ENCODE results near the gene TTLL10.

TTLL10 gene

GRCh38 chr1:1239614-1240347 lies 66.1 kb downstream of the TTLL10 start:
- DNase-seq, result no peak
- TF ChIP-seq GATA1 (IDR thresholded peaks at IDR 0.05; ENCODE audit: low read depth, low read length), result no peak
- no peak for TF ChIP-seq POLR2A (IDR thresholded peaks at IDR 0.05; ENCODE audit: low read length)

DNA sequence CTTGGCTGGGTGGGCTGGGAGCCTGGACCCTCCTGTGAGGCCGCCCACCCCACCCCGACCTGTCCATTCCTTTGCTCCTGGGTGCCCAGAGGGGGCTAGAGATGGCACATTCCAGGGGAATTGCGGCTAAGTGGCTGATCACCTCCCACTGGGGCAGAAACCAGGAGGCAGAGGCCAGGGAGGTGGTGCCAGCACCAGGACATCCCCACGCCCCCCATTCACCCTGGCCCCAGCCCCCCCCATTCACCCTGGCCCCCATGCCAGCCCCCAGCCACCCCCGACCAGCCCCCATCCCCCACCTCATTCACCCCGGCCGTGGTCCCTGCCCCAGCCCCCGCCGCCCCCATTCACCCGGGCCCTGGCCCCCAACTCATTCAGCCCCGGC lies 66.7 kb downstream of the TTLL10 start:
- DNase-seq, result no peak
- TF ChIP-seq GATA1 (IDR thresholded peaks at IDR 0.05; ENCODE audit: low read depth, low read length) (no peak), POLR2A (IDR thresholded peaks at IDR 0.05; ENCODE audit: low read length) (no peak)

DNA sequence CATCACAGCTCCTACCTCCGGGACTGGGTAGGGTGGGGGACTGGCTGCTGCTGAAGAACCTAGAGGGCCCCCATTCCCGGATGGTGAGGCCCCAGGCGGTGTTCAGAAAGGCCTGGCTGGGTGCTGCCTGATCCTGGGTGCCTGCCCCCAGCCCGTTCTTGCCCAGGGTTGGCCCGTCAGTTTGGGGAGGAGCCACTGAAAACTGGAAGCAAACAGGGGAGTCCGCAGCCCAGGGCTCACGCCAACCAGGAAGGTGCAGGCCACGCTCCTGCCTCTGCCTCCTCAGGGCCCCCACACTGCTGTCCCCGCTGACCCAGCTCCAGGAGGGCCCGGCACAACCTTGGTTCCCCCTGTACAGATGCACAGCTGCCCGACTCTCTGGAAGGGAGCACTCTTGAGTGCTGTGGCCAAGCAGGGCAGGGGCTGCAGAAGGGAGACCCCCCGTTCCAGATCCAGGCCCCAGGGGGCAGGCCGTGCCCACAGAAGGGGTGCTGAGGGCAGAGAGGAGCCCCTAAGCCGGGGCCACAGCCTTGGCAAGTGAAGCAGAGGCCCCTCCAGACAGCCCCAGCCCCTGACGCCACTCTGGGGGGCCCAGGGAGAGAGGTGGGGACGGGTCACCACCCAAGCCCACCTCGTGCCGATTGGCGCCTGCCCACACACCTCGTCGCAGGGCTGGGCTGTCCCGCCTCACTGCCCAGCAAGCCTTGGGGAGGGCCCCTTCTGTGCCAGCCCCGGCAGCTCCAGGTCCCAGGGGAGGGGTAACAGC lies 67.3 kb downstream of the TTLL10 start:
- no peak for DNase-seq
- no peak for TF ChIP-seq GATA1 (IDR thresholded peaks at IDR 0.05; ENCODE audit: low read depth, low read length)
- TF ChIP-seq POLR2A (IDR thresholded peaks at IDR 0.05; ENCODE audit: low read length), result no peak

- DNase-seq, result no peak
- TF ChIP-seq POLR2A (IDR thresholded peaks at IDR 0.05; ENCODE audit: low read length), result no peak
- TF ChIP-seq GATA1 (IDR thresholded peaks at IDR 0.05; ENCODE audit: low read depth, low read length), result no peak
These were observed 68.0 kb downstream of the TTLL10 start for GRCh38 chr1:1241588-1242219.

- no peak for DNase-seq
- TF ChIP-seq GATA1 (IDR thresholded peaks at IDR 0.05; ENCODE audit: low read depth, low read length) (no peak), POLR2A (IDR thresholded peaks at IDR 0.05; ENCODE audit: low read length) (no peak)
These were observed 69.0 kb downstream of the TTLL10 start for GRCh38 chr1:1242461-1243265.

DNA sequence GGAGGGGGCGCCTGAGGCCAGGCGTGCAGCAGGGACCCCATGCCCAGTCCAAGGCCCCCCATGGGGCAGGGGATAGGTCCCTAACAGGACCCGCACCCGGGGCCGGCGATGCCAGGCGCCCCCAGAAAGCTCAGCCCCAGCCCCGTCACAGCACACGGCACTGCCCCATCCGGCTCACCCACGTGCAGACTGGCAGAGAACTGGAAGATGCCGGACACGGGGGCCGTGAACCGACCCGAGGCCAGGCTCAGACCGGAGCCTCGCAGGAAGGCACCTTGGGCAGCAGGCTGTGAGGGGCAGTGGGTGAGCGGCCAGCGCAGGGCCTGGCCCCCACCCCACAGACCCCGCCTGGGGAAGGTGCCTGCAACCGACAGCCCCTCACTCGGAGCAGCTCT lies 69.6 kb downstream of the TTLL10 start:
- no peak for TF ChIP-seq POLR2A (IDR thresholded peaks at IDR 0.05; ENCODE audit: low read length)
- no peak for TF ChIP-seq GATA1 (IDR thresholded peaks at IDR 0.05; ENCODE audit: low read depth, low read length)
- DNase-seq, result no peak

DNA sequence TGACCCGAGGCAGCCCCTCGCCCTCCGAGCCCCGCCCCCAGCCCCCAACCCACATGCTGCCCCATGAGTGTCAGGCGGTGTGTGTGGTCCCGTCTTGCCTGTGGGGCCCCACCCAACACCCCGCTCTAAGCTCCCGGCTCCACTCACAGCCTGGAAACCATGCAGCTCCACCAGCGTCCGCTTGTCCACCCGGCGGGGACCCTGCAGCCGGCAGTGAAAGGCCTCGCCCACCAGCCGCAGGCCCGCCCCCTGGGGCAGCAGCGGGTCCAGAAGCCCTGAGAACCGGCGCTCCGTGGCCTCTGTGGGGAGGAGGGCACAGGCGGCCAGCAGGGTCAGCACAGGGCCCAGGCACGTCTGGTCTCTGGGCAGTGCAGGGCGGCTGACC lies 70.1 kb downstream of the TTLL10 start:
- DNase-seq, result no peak
- no peak for TF ChIP-seq POLR2A (IDR thresholded peaks at IDR 0.05; ENCODE audit: low read length)
- no peak for TF ChIP-seq GATA1 (IDR thresholded peaks at IDR 0.05; ENCODE audit: low read depth, low read length)

GRCh38 chr1:1244192-1244811 lies 70.6 kb downstream of the TTLL10 start:
- no peak for DNase-seq
- TF ChIP-seq GATA1 (IDR thresholded peaks at IDR 0.05; ENCODE audit: low read depth, low read length) (no peak), POLR2A (IDR thresholded peaks at IDR 0.05; ENCODE audit: low read length) (no peak)

DNA sequence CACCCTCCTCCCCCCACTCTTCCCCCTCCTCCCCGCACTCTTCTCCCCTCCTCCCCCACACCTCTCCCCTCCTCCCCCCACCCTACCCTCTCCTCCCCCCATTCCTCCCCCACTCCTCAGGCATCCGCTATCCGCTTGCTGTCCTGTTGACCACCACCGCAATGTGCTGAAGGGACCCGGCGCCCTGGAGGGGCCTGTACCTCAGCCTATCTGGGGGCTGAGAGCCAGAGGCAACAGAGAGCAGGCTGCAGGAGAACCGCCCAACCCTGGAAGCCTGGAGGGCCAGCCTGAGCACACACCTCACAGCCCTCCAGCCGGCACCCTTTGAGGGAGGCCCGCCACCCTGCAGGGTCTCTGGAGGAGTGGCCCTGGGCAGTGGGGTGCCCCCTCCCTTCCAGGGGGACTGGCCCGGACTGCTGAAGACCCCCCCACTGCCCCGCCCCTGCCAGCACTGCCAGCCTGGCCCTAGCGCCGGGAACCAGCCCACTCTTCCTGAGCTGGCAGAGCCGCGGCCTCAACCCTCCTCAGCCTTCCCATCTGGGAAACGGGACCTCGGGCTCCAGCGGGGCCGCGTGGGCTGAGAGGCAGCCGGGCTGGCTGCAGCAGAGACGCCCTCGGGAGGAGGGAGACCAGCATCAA lies 71.6 kb downstream of the TTLL10 start:
- no peak for DNase-seq

DNA sequence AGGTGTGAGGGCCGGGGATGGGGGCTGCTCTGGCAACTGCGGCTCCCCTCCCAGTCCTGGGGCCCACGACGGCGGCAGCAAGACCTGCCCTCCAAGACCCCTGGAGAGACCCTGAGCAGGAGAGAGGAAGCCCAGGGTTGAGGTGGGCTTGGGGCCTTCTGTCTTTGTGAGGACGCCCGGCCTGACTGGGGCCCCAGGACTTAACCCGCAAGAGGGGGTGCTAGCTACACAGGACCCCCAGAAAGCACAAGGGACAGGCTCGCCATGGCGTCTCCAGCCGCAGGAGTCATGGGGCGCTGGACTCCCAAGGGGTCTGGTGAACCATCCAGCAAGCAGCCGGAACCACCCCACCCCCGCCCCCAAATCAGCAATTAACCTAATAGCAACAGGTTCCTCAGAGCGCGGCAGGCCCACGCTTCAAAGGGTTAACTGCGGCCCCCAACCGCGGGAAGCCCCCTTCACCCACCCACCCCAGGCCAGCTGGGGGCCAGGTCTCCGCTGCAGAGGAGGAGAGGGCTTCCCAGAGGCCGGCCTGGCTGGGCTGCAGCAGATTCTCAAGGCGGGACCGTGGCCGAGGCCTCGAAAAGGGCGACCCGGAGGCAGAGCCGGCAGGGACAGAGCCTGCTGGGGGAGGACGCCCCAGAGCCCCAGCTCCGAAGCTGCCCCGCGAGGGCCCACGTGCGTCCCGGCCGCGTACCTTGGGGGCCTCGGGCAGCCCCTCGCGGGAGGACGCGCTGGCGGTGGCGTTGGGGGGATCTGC lies 72.3 kb downstream of the TTLL10 start:
- no peak for DNase-seq
- TF ChIP-seq POLR2A (IDR thresholded peaks at IDR 0.05; ENCODE audit: low read length), result no peak
- no peak for TF ChIP-seq GATA1 (IDR thresholded peaks at IDR 0.05; ENCODE audit: low read depth, low read length)

More for the DNA sequence above, 71.6 kb downstream of the TTLL10 start:
- TF ChIP-seq POLR2A (IDR thresholded peaks at IDR 0.05; ENCODE audit: low read length) (no peak), GATA1 (IDR thresholded peaks at IDR 0.05; ENCODE audit: low read depth, low read length) (no peak)

DNA sequence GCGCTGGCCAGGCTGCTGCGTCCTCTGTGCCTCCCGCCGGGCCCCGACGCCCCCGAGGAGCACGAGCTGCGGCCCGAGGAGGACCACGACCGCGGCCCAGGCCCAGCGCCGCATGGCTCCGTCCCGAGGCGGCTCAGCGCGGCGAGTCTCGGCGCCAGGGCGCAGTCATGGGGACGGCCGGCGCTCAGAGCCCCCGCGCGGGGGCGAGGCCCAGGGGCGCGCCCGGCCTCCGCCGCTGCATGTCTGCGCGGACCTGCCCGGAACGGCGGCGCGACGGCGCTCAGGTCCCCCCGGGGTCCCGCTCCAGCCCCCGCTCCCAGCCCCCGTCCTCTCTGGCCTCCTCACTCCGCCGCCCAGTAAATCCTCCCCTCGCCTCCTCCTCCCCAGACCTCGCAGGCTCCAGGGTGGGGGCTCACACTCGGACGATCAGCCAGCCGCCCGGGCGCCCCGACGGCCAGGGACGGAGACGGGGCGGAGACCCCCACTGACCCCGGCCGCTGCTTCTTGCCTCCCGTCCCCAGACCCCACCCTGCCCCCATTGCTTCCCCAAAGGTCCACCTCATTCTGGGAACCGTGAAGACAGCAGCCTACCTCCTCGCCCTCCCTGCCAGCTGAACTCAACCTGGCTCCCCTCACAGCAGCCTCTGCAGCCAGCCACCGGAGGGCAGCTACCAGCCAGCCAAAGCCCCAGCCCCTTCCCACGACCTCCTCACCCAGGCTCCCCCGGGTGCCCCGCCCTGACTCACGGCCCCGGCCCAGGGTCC lies 73.1 kb downstream of the TTLL10 start, which contains the start of gene C1QTNF12:
Gene C1QTNF12 (minus strand): TSS at position 146 of the 764 bp plus-strand sequence. CDS start 32 bp downstream, at position 114.
- TF ChIP-seq GATA1 (IDR thresholded peaks at IDR 0.05; ENCODE audit: low read depth, low read length) (no peak), POLR2A (IDR thresholded peaks at IDR 0.05; ENCODE audit: low read length) (no peak)

More for the DNA sequence above, 73.1 kb downstream of the TTLL10 start, which contains the start of gene C1QTNF12:
- peak in 1 of 2 experiments; percentile 17 for DNase-seq
